CD4-positive, alpha-beta T cell (primary cell): ENCODE results near the gene MAST4. TPM values are rescaled to one million over a fixed set of nuclear protein-coding genes. Genes with fewer than 3 reads are reported as not detected.

Source experiments
- ATAC-seq: fragments of 200-7000 bp; cut with Tn5 transposase; one replicate; pipeline ENCODE4 v1.10.0; 2022; ENCODE audit warnings: mild to moderate bottlenecking; ENCODE audit not compliant: poor library complexity
- CTCF ChIA-PET: fragments of 350-600 bp; sonication (Branson Sonifier 250); formaldehyde crosslinking; loops from one replicate; lab custom pipeline; 2021; ENCODE audit warnings: antibody characterized with exemption, inconsistent platforms; lab: Charles Lee
- POLR2A ChIA-PET: fragments of 350-600 bp; sonication (Branson Sonifier 250); formaldehyde crosslinking; loops from one replicate; lab custom pipeline; 2021; ENCODE audit warnings: antibody characterized with exemption, inconsistent platforms; lab: Charles Lee
- DNase-seq, 14 experiments: peaks; one replicate each; pipeline ENCODE4 v3.0.0-alpha.2; 2013 to 2020; ENCODE audit warnings: mixed read lengths in 2 of 14
- H3K27ac ChIP-seq, 2 donors: one replicate each; pipeline versions ENCODE4 v1.5.1 to v1.7.0; 2013; ENCODE audit warnings: low read length in 2 of 2, low read depth in 1 of 2, mild to moderate bottlenecking in 1 of 2
- H3K27me3 ChIP-seq, 2 experiments: 1 replicate in 1 of 2; 2 replicates in 1 of 2; pipeline versions ENCODE4 v1.6.1 to v1.7.0; 2013; ENCODE audit warnings: low read length in 2 of 2, control low read depth in 1 of 2, mild to moderate bottlenecking in 1 of 2, moderate library complexity in 1 of 2; ENCODE audit not compliant: insufficient read depth in 2 of 2, control insufficient read depth in 1 of 2
- H3K36me3 ChIP-seq: one replicate; pipeline ENCODE4 v1.6.1; 2013; ENCODE audit warnings: low read length, control low read depth; ENCODE audit not compliant: insufficient read depth
- H3K4me1 ChIP-seq: one replicate; pipeline ENCODE4 v1.6.1; 2013; ENCODE audit warnings: low read length, control low read depth; ENCODE audit not compliant: insufficient read depth
- H3K4me3 ChIP-seq: one replicate; pipeline ENCODE4 v1.5.1; 2013; ENCODE audit warnings: mild to moderate bottlenecking, low read length, moderate library complexity
- H3K9me3 ChIP-seq, 2 experiments: 1 replicate in 1 of 2; 2 replicates in 1 of 2; pipeline versions ENCODE4 v1.6.1 to v1.7.0; 2013; ENCODE audit warnings: low read length in 2 of 2, mild to moderate bottlenecking in 2 of 2, control low read depth in 1 of 2, moderate library complexity in 1 of 2; ENCODE audit not compliant: control insufficient read depth in 1 of 2, insufficient read depth in 1 of 2
- H3K27ac Mint-ChIP-seq: one replicate; pipeline ENCODE4 v1.8.0; 2020; ENCODE audit warnings: mixed read lengths
- H3K27me3 Mint-ChIP-seq: one replicate; pipeline ENCODE4 v1.8.0; 2021; ENCODE audit warnings: mixed read lengths
- H3K36me3 Mint-ChIP-seq: one replicate; pipeline ENCODE4 v1.8.0; 2021; ENCODE audit warnings: low read depth, mixed read lengths
- H3K4me1 Mint-ChIP-seq: one replicate; pipeline ENCODE4 v1.8.0; 2021; ENCODE audit warnings: low read depth, mixed read lengths
- H3K4me3 Mint-ChIP-seq: one replicate; pipeline ENCODE4 v1.8.0; 2020; ENCODE audit warnings: mild to moderate bottlenecking, mixed read lengths
- H3K9me3 Mint-ChIP-seq: one replicate; pipeline ENCODE4 v1.8.0; 2020; ENCODE audit warnings: mixed read lengths
- intact Hi-C, 2 experiments: fragments of 100-400 bp; cut with DNase I in 1 of 2; cut with micrococcal nuclease in 1 of 2; formaldehyde crosslinking; loops; one replicate each; pipeline versions ENCODE4 v1.15.1 to v1.9.0; 2023 to 2025; cut with DNase I, micrococcal nuclease
- total RNA-seq, 174 experiments: library from RNA in 2 of 174; stranded (reverse) in 2 of 174; gene quantifications; one replicate each; pipeline ENCODE4 v1.2.3 and lab custom pipeline; 2021 to 2026
- TF ChIP-seq, protein P1 (sequence below): fragments of 200-600 bp; IDR thresholded peaks from one replicate; pipeline ENCODE4 v1.8.0; 2022; ENCODE audit warnings: antibody characterized with exemption, mild to moderate bottlenecking

Gene MAST4
- total RNA-seq, 2 experiments from 2014 or later: 21.3 to 21.6 TPM

DNA sequence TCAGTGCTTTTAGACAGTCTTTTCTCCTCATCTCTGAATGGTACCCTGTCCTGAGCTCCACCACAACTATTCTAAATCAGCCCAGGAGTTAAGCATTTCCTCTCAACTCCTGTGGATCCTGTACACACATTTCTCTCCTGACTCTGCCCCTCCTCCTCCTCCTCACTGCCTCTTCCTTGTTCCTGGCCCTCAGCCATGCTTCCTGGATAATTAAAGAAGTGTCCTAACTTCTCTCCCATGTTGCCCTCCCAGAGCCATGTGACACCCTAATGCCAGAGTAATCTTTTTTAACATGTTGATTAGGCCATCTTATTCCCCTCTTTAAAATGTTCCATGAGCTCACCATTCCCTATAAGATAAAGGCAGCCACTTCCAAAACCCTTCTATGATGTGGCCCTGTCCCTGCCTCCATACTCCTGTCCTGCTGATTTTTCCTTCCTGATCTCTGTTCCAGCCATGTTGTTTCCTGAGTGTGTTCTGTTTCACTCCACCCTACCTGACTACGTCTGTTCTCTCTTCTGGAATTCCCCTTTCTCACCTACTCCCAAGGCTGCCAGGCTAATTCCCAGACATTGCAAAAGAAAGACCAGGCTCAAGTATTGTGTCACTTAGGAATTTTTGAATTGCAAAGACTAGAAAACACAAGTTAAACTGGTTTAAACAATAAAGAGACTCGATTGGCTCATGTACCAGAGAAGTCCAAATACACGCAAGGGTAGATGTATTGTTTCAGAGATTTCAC is 295.2 kb downstream of the MAST4 start:
- H3K27ac Mint-ChIP-seq: no peak overlapping the region
- TF ChIP-seq, protein P1, sequence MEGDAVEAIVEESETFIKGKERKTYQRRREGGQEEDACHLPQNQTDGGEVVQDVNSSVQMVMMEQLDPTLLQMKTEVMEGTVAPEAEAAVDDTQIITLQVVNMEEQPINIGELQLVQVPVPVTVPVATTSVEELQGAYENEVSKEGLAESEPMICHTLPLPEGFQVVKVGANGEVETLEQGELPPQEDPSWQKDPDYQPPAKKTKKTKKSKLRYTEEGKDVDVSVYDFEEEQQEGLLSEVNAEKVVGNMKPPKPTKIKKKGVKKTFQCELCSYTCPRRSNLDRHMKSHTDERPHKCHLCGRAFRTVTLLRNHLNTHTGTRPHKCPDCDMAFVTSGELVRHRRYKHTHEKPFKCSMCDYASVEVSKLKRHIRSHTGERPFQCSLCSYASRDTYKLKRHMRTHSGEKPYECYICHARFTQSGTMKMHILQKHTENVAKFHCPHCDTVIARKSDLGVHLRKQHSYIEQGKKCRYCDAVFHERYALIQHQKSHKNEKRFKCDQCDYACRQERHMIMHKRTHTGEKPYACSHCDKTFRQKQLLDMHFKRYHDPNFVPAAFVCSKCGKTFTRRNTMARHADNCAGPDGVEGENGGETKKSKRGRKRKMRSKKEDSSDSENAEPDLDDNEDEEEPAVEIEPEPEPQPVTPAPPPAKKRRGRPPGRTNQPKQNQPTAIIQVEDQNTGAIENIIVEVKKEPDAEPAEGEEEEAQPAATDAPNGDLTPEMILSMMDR: no peak
- no peaks in the 10 kb centered on the region for H3K36me3 Mint-ChIP-seq
- intact Hi-C loops: no loop called here
- H3K36me3 ChIP-seq: no peaks in the 10 kb centered on the region
- no peak overlapping the region for H3K27ac ChIP-seq
- ChIA-PET CTCF (no interaction called here), POLR2A (no interaction called here)
- H3K4me3 Mint-ChIP-seq: no peak overlapping the region
- H3K9me3 ChIP-seq: no peaks in the 10 kb centered on the region
- no peaks in the 10 kb centered on the region for H3K4me1 ChIP-seq
- no peaks in the 10 kb centered on the region for H3K4me1 Mint-ChIP-seq
- H3K4me3 ChIP-seq: no peak overlapping the region
- H3K27me3 Mint-ChIP-seq: no peaks in the 10 kb centered on the region
- DNase-seq (no peak), ATAC-seq (no peak)
- no peaks in the 10 kb centered on the region for H3K27me3 ChIP-seq
- H3K9me3 Mint-ChIP-seq: no peaks in the 10 kb centered on the region

DNA sequence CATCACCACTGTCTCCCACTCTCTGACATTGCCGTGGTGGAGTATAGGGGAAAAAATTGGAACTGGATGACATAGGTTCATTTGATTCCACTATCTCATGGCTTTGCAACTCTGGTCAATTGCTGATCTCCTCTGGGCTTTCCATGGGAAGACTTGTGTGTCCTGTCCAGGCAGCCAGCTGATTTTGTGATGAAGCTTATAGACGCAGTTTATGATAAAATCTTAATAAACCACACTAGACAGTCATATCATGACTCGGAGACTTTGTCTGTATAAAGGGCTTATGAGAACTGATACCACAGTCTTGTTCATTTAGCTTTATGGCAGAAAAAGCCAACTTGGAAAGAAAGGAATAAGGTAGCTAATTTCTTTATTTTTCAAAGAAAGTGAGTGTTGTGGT is 296.5 kb downstream of the MAST4 start:
- intact Hi-C loops: no loop called here
- H3K4me1 Mint-ChIP-seq: no peaks in the 10 kb centered on the region
- H3K36me3 Mint-ChIP-seq: no peaks in the 10 kb centered on the region
- peaks cover 8% of the 10 kb centered on the region for H3K27me3 Mint-ChIP-seq
- DNase-seq: no peak
- H3K4me3 Mint-ChIP-seq: no peak overlapping the region
- Histone ChIP-seq H3K27me3 (no peaks in the 10 kb centered on the region), H3K4me3 (no peak overlapping the region), H3K9me3 (no peaks in the 10 kb centered on the region), H3K4me1 (no peaks in the 10 kb centered on the region), H3K36me3 (no peaks in the 10 kb centered on the region), H3K27ac (no peak overlapping the region)
- H3K27ac Mint-ChIP-seq: no peak overlapping the region
- no peaks in the 10 kb centered on the region for H3K9me3 Mint-ChIP-seq
- ChIA-PET POLR2A (no interaction called here), CTCF (no interaction called here)
- TF ChIP-seq, protein P1: no peak
- no peak for ATAC-seq

DNA sequence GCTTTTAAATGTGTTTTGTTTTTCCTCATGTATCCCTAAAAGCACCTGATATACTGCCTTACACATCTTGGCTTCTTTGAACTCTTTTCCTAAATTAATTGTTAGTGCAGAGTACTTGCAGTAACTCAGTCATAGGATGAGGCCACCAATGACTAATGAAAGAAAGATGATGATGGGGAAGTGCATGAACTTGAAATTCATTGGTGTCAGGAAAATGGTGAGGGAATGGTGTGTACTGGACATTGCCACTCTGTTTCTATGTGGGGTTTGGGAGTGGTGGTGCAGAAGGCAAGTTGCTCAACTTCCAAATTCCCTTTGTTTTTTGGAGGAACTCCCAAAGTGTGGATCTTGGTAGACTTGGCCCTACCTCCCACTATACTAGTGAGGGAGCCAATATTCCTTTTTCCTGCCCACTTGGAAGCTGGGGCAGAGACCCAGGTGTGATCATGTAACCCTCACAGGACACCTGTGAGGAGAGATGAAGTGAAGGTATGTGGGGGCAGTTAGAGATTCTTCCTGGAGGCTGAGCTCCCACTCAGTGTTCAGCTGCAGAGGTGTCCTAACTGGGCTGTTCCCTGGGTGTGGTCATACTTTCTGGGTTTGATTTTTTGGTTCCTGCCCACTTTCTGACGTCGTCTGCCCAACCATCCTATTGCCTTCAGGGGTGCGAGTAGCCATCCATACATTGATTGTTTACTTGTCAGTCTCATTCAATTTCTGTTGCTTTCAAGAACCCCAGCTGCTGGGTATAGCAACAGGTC is 298.5 kb downstream of the MAST4 start:
- CTCF ChIA-PET: interaction anchor here (1.2 kb wide), 1 partner anchor 20 kb away, joined by 3 read pairs; no protein-coding TSS in a partner anchor
- Mint-ChIP-seq H3K36me3 (no peaks in the 10 kb centered on the region), H3K27me3 (peaks cover 13% of the 10 kb centered on the region), H3K4me3 (no peak overlapping the region), H3K27ac (no peak overlapping the region), H3K4me1 (no peaks in the 10 kb centered on the region), H3K9me3 (no peaks in the 10 kb centered on the region)
- TF ChIP-seq, protein P1: no peak
- no peaks in the 10 kb centered on the region for H3K36me3 ChIP-seq
- H3K27ac ChIP-seq: no peak overlapping the region
- intact Hi-C loops: no loop called here
- H3K9me3 ChIP-seq: no peaks in the 10 kb centered on the region
- no peaks in the 10 kb centered on the region for H3K4me1 ChIP-seq
- no peak for DNase-seq
- no peaks in the 10 kb centered on the region for H3K27me3 ChIP-seq
- no peak overlapping the region for H3K4me3 ChIP-seq
- ATAC-seq: no peak
- POLR2A ChIA-PET: no interaction called here
